Measurements from ENCODE around the gene CECR2.

- TF ChIP-seq CTCF (IDR thresholded peaks at IDR 0.05) (no peak), EP300 (IDR thresholded peaks at IDR 0.05) (no peak), POLR2A (IDR thresholded peaks at IDR 0.05) (no peak)
Measured at GRCh38 chr22:17331690-17332089, 37.6 kb upstream of the CECR2 start.
